Astrocyte (in vitro differentiated cells and primary cell): ENCODE data around the gene CDH13.

ENCODE experiments used
- EZH2 ChIP-seq: IDR thresholded peaks from 2 replicates; pipeline ENCODE4 v1.6.1; 2012; ENCODE audit warnings: mild to moderate bottlenecking, low read length, inconsistent platforms; ENCODE audit not compliant: insufficient read depth
- TF ChIP-seq, protein P1 (sequence below): IDR thresholded peaks from 2 replicates; pipeline ENCODE4 v1.5.1; 2011; ENCODE audit warnings: low read depth, mild to moderate bottlenecking, inconsistent platforms, low read length, moderate library complexity; ENCODE audit not compliant: insufficient read depth

- TF ChIP-seq, protein P1, sequence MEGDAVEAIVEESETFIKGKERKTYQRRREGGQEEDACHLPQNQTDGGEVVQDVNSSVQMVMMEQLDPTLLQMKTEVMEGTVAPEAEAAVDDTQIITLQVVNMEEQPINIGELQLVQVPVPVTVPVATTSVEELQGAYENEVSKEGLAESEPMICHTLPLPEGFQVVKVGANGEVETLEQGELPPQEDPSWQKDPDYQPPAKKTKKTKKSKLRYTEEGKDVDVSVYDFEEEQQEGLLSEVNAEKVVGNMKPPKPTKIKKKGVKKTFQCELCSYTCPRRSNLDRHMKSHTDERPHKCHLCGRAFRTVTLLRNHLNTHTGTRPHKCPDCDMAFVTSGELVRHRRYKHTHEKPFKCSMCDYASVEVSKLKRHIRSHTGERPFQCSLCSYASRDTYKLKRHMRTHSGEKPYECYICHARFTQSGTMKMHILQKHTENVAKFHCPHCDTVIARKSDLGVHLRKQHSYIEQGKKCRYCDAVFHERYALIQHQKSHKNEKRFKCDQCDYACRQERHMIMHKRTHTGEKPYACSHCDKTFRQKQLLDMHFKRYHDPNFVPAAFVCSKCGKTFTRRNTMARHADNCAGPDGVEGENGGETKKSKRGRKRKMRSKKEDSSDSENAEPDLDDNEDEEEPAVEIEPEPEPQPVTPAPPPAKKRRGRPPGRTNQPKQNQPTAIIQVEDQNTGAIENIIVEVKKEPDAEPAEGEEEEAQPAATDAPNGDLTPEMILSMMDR, result no peak
- no peak for TF ChIP-seq EZH2
These were observed 1204.8 kb downstream of the CDH13 start for GRCh38 chr16:83831456-83831987.
